ENCODE measurements around the gene HIVEP3. TPM values are rescaled to one million over a fixed set of nuclear protein-coding genes. Genes with fewer than 3 reads are reported as not detected.
A peak's percentile ranks its signal among the peaks of the same experiment; 100 is the strongest.

The HIVEP3 gene
- total RNA-seq, 1 donor from 2014 or later, result 5.8 TPM

DNA sequence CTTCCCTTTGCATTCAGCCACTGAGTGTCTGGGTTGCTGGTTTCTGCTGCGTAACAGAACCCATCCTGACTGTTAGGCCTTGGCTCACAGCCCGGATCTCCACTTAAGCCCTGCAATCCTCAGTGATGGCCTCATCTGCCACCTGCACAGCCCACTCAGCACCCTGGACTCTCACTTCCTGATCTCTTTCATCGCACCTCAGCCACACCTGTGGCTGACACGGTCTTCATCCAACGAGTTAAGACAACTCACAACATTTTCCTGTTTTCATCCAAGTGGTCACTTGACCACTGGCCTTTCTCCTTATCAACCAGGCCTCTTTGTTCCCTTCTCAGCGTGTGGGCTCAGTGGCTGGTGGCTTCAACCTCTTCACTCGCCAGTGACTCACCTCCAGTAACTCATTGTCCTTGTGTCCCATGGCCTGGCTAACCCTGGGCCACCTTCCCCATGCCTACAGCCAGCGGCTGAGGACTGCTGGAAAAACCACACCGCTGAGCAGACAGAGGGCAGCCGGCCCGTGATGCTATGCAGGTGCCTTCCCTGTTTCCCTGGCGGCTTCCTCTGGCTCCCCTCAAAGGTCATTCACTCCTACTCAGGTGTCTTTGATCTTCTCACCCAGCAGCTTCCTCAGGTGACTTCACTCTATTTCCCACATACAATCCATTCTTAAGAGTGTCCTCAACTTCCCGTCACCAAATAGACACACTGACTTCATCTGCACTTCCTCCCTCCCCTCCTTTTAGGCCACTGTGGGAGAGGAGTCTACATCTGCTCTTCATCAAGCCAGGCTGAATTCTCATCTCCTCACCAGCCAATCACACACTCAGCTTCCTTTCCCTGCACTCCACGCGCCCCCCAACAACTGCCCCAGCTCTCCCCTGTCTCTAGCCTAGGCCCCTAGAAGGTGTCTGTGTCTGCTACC lies 414.3 kb downstream of the HIVEP3 start:
- TF ChIP-seq, protein P1, sequence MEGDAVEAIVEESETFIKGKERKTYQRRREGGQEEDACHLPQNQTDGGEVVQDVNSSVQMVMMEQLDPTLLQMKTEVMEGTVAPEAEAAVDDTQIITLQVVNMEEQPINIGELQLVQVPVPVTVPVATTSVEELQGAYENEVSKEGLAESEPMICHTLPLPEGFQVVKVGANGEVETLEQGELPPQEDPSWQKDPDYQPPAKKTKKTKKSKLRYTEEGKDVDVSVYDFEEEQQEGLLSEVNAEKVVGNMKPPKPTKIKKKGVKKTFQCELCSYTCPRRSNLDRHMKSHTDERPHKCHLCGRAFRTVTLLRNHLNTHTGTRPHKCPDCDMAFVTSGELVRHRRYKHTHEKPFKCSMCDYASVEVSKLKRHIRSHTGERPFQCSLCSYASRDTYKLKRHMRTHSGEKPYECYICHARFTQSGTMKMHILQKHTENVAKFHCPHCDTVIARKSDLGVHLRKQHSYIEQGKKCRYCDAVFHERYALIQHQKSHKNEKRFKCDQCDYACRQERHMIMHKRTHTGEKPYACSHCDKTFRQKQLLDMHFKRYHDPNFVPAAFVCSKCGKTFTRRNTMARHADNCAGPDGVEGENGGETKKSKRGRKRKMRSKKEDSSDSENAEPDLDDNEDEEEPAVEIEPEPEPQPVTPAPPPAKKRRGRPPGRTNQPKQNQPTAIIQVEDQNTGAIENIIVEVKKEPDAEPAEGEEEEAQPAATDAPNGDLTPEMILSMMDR (IDR thresholded peaks at IDR 0.05; ENCODE audit: insufficient read depth, low read length, poor library complexity, severe bottlenecking), result no peak
- DNase-seq (ENCODE audit: low read depth), result no peak
- H3K27me3 ChIP-seq (ENCODE audit: control insufficient read depth, insufficient read depth, low read length), result no peaks in the 10 kb centered on the region
- no peaks in the 10 kb centered on the region for H3K36me3 ChIP-seq (ENCODE audit: control insufficient read depth, insufficient read depth, low read length)
- H3K4me3 ChIP-seq (ENCODE audit: low read depth, low read length), result no peak overlapping the region

DNA sequence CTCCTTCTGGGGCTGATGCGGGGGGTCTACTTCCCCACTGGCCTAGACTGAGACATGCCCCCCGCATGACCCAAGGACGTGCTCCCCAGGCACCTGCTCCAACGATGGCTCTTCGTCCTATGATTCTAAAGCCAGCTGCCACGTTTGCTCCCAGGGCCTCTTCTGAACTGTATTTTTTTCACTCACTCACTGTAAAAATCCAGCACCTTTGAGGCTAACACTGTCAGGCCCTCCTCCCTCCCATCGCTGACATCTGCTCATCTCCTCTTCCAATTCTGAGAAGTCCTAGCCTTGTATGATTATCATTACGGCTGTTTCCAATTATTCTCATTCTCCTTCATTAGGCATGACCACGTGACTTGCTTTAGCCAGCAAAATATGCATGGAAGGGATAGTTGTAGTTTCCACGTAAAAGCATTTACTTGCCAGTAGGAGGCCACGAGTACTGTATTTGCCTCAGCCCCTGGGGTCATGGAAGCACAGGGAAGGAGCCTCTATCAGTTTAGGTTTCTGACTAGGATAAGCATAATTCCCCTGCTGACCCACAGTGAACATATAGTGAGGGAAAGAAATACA lies 415.1 kb downstream of the HIVEP3 start:
- Histone ChIP-seq H3K36me3 (ENCODE audit: control insufficient read depth, insufficient read depth, low read length) (no peaks in the 10 kb centered on the region), H3K4me3 (ENCODE audit: low read depth, low read length) (no peak overlapping the region), H3K27me3 (ENCODE audit: control insufficient read depth, insufficient read depth, low read length) (no peaks in the 10 kb centered on the region)
- DNase-seq (ENCODE audit: low read depth), result no peak
- TF ChIP-seq, protein P1 (IDR thresholded peaks at IDR 0.05; ENCODE audit: insufficient read depth, low read length, poor library complexity, severe bottlenecking), result peak; percentile 3

DNA sequence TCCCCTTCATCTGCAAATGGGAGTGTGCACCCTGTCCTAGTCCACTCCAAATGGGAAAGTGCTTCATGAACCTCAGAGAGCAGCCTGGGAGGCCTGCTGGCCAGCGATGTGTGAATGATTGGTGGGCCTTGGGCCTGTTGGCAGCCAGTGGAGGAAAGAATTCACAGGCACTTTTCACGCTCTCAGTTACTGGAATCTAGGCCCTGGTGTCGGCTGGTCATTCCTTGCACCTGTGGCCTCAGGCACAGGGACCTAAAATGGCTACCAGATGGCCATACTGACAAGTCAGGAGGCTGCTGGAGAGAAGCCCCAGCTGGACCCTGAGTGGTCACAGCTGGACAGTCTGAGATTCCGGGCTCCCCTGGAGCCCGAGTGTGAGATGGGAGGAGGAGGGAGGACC lies 415.8 kb downstream of the HIVEP3 start:
- Histone ChIP-seq H3K27me3 (ENCODE audit: control insufficient read depth, insufficient read depth, low read length) (no peaks in the 10 kb centered on the region), H3K36me3 (ENCODE audit: control insufficient read depth, insufficient read depth, low read length) (no peaks in the 10 kb centered on the region), H3K4me3 (ENCODE audit: low read depth, low read length) (no peak overlapping the region)
- DNase-seq (ENCODE audit: low read depth), result no peak
- TF ChIP-seq, protein P1 (IDR thresholded peaks at IDR 0.05; ENCODE audit: insufficient read depth, low read length, poor library complexity, severe bottlenecking), result no peak

DNA sequence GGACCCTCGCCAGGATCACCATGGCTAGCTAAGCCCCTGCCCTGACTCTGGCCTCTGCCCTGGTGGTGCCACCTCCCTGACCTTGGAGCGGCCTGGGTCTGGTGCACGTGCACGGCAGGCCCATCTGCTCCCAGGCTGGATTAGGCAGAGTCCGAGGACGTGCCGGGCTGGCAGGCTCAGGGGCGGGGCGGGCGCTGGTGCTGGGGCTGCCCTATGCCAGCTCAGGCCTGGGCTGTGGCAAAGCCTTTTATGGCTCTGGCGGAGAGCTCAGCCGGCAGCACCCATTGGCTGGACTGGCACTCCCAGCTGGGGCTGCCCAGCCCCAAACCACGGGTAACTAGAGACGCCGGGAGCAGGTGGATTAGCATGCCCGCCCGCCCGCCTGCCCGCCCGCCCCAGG lies 417.1 kb downstream of the HIVEP3 start:
- H3K27me3 ChIP-seq (ENCODE audit: control insufficient read depth, insufficient read depth, low read length), result no peaks in the 10 kb centered on the region
- no peak for DNase-seq (ENCODE audit: low read depth)
- H3K36me3 ChIP-seq (ENCODE audit: control insufficient read depth, insufficient read depth, low read length), result no peaks in the 10 kb centered on the region
- H3K4me3 ChIP-seq (ENCODE audit: low read depth, low read length), result no peak overlapping the region
- TF ChIP-seq, protein P1 (IDR thresholded peaks at IDR 0.05; ENCODE audit: insufficient read depth, low read length, poor library complexity, severe bottlenecking), result no peak

DNA sequence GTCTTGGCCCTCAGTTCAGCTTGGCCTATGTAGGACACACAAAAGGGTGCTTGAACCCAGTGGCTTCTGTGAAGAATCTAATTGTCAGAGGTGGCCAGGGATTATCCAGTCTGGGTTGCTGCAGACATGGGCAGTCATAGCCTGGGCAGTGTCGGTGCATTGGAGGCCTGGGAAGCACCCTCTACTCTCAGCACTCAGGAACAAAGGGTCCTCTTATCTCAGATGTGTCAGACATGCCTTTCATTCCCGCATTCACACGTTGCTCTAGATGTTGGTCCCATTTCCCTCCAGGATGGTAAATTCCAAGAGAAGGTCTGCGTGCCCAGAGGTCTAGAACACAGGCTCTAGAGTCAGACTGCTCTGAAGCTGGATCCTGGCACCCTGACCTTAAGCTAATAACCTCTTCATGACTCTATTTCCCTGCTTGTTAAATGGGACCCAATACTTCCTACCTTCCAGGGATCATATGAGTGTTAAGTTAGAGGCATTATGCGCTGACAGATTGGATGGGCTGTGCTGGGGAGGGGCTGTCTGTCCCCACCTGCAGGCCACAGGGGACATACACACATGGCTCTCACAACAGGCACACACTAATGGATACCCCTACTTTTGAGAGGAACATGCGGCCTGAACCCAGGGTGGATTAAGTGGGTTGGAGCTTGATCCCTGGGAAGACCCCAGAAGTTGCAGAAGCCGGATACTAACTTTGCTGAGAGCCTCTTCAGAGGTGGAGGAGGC lies 417.8 kb downstream of the HIVEP3 start:
- no peak overlapping the region for H3K4me3 ChIP-seq (ENCODE audit: low read depth, low read length)
- H3K27me3 ChIP-seq (ENCODE audit: control insufficient read depth, insufficient read depth, low read length), result no peaks in the 10 kb centered on the region
- TF ChIP-seq, protein P1 (IDR thresholded peaks at IDR 0.05; ENCODE audit: insufficient read depth, low read length, poor library complexity, severe bottlenecking), result no peak
- DNase-seq (ENCODE audit: low read depth), result no peak
- H3K36me3 ChIP-seq (ENCODE audit: control insufficient read depth, insufficient read depth, low read length), result no peaks in the 10 kb centered on the region
